Activated CD4-positive, alpha-beta T cell treated with anti-CD3 and anti-CD28 coated beads for 4 hours (primary cell): ENCODE measurements around the gene COX7A2L.
"Not testable (repeated sequence)": the region's sequence is repeated elsewhere in the genome, so short reads cannot be mapped to it uniquely, and the experiment has no call there.

Experiments used
- DNase-seq, 2 donors: peaks; one replicate each; pipeline ENCODE4 v3.0.0-alpha.2; 2020

Gene COX7A2L

GRCh38 chr2:42366411-42366810, 5.4 kb upstream of the COX7A2L start:
- DNase-seq: no peak

GRCh38 chr2:42364658-42365057, 3.6 kb upstream of the COX7A2L start:
- DNase-seq: no peak

GRCh38 chr2:42363413-42363812, 2.4 kb upstream of the COX7A2L start:
- no peak for DNase-seq

- DNase-seq: no peak
Observed at GRCh38 chr2:42361728-42362283, 789 bp upstream of the COX7A2L start.

GRCh38 chr2:42360493-42360889, 526 bp downstream of the COX7A2L start:
- no peak for DNase-seq

- no peak for DNase-seq
Observed at GRCh38 chr2:42359965-42360483, 993 bp downstream of the COX7A2L start.

- no peak for DNase-seq
Observed at GRCh38 chr2:42359304-42359964, 1.6 kb downstream of the COX7A2L start.

- DNase-seq: no peak
Observed at GRCh38 chr2:42353792-42354429, 7.1 kb downstream of the COX7A2L start.

GRCh38 chr2:42351864-42352263, 9.2 kb downstream of the COX7A2L start:
- no peak for DNase-seq

GRCh38 chr2:42350434-42351063, 10.5 kb downstream of the COX7A2L start:
- no peak for DNase-seq

- DNase-seq: no peak
Observed at GRCh38 chr2:42348113-42348805, 12.8 kb downstream of the COX7A2L start.

- DNase-seq: not testable (repeated sequence)
Observed at GRCh38 chr2:42347518-42347917, 13.5 kb downstream of the COX7A2L start.

- DNase-seq: not testable (repeated sequence)
Observed at GRCh38 chr2:42346856-42347255, 14.2 kb downstream of the COX7A2L start.

- no peak for DNase-seq
Observed at GRCh38 chr2:42345986-42346385, 15.0 kb downstream of the COX7A2L start.

GRCh38 chr2:42342795-42343241, 18.2 kb downstream of the COX7A2L start:
- DNase-seq: no peak

- no peak for DNase-seq
Observed at GRCh38 chr2:42342061-42342794, 18.8 kb downstream of the COX7A2L start.

GRCh38 chr2:42340938-42341636, 19.9 kb downstream of the COX7A2L start:
- DNase-seq: no peak

- DNase-seq: no peak
Observed at GRCh38 chr2:42340045-42340937, 20.7 kb downstream of the COX7A2L start.

- DNase-seq: no peak
Observed at GRCh38 chr2:42339191-42339912, 21.7 kb downstream of the COX7A2L start.
